ENCODE measurements around the gene TNNC2.

- TF ChIP-seq, protein P1, sequence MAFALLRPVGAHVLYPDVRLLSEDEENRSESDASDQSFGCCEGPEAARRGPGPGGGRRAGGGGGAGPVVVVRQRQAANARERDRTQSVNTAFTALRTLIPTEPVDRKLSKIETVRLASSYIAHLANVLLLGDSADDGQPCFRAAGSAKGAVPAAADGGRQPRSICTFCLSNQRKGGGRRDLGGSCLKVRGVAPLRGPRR (CRISPR knock-in tag; IDR thresholded peaks at IDR 0.05) = no peak
- TF ChIP-seq, protein P2, sequence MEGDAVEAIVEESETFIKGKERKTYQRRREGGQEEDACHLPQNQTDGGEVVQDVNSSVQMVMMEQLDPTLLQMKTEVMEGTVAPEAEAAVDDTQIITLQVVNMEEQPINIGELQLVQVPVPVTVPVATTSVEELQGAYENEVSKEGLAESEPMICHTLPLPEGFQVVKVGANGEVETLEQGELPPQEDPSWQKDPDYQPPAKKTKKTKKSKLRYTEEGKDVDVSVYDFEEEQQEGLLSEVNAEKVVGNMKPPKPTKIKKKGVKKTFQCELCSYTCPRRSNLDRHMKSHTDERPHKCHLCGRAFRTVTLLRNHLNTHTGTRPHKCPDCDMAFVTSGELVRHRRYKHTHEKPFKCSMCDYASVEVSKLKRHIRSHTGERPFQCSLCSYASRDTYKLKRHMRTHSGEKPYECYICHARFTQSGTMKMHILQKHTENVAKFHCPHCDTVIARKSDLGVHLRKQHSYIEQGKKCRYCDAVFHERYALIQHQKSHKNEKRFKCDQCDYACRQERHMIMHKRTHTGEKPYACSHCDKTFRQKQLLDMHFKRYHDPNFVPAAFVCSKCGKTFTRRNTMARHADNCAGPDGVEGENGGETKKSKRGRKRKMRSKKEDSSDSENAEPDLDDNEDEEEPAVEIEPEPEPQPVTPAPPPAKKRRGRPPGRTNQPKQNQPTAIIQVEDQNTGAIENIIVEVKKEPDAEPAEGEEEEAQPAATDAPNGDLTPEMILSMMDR (IDR thresholded peaks at IDR 0.05 in 2 of 3, conservative IDR thresholded peaks at IDR 0.05 in 1 of 3; ENCODE audit: insufficient read depth in 2 of 3, low read depth in 1 of 3, low read length in 3 of 3) = no peak
- TF ChIP-seq ZNF274 (IDR thresholded peaks at IDR 0.05; ENCODE audit: borderline replicate concordance, low read depth, low read length) (no peak), CHD7 (IDR thresholded peaks at IDR 0.05; ENCODE audit: low read depth, low read length) (no peak), SIX5 (IDR thresholded peaks at IDR 0.05; ENCODE audit: borderline replicate concordance in 1 of 2, insufficient read depth in 1 of 2, low read depth in 1 of 2, low read length in 2 of 2) (no peak), HIVEP1 (CRISPR knock-in tag; IDR thresholded peaks at IDR 0.05) (no peak), MXD1 (CRISPR knock-in tag; IDR thresholded peaks at IDR 0.05; ENCODE audit: borderline replicate concordance, poor library complexity, severe bottlenecking) (no peak), RAD21 (CRISPR knock-in tag; conservative IDR thresholded peaks at IDR 0.05 in 1 of 2, IDR thresholded peaks at IDR 0.05 in 1 of 2) (no peak), ZNF444 (CRISPR knock-in tag; IDR thresholded peaks at IDR 0.05) (no peak), POLR2AphosphoS5 (IDR thresholded peaks at IDR 0.05; ENCODE audit: control insufficient read depth, insufficient read depth, low read depth, low read length) (no peak), BRF1 (IDR thresholded peaks at IDR 0.05; ENCODE audit: borderline replicate concordance, extremely low read depth, insufficient read length) (no peak), CEBPB (tag; IDR thresholded peaks at IDR 0.05) (no peak), SIN3A (IDR thresholded peaks at IDR 0.05; ENCODE audit: borderline replicate concordance in 2 of 2, control insufficient read depth in 1 of 2, low read depth in 2 of 2, low read length in 2 of 2) (no peak)
These were observed 40.7 kb upstream of the TNNC2 start for GRCh38 chr20:45867819-45868176.

Measured in K562 (cell line).